Measurements from ENCODE around the gene NID1.
A peak's percentile ranks its signal among the peaks of the same experiment; 100 is the strongest.
"Not testable (repeated sequence)": the region's sequence is repeated elsewhere in the genome, so short reads cannot be mapped to it uniquely, and the experiment has no call there.

The NID1 gene

GRCh38 chr1:235996048-235996785, 68.7 kb downstream of the NID1 start:
- DNase-seq, result peak; percentile 10

- DNase-seq, result no peak
Observed at GRCh38 chr1:235995511-235995910, 69.4 kb downstream of the NID1 start.

- no peak for DNase-seq
Observed at GRCh38 chr1:235993652-235994051, 71.2 kb downstream of the NID1 start.

GRCh38 chr1:235992868-235993267, 72.0 kb downstream of the NID1 start:
- DNase-seq, result no peak

- DNase-seq, result no peak
Observed at GRCh38 chr1:235992346-235992745, 72.5 kb downstream of the NID1 start.

- no peak for DNase-seq
Observed at GRCh38 chr1:235990330-235990795, 74.5 kb downstream of the NID1 start.

GRCh38 chr1:235989105-235989504, 75.8 kb downstream of the NID1 start:
- no peak for DNase-seq

- DNase-seq, result no peak
Observed at GRCh38 chr1:235986869-235987268, 78.0 kb downstream of the NID1 start.

- no peak for DNase-seq
Observed at GRCh38 chr1:235984041-235984825, 80.7 kb downstream of the NID1 start.

GRCh38 chr1:235980976-235981375, 83.9 kb downstream of the NID1 start:
- no peak for DNase-seq

- DNase-seq, result no peak
Observed at GRCh38 chr1:235979716-235980333, 85.1 kb downstream of the NID1 start.

- no peak for DNase-seq
Observed at GRCh38 chr1:235979176-235979575, 85.7 kb downstream of the NID1 start.

- DNase-seq, result no peak
Observed at GRCh38 chr1:235976490-235976889, 88.4 kb downstream of the NID1 start.

GRCh38 chr1:235974616-235975015, 90.3 kb downstream of the NID1 start:
- no peak for DNase-seq

GRCh38 chr1:235972691-235973090, 92.2 kb downstream of the NID1 start:
- DNase-seq, result not testable (repeated sequence)

GRCh38 chr1:235972311-235972689, 92.6 kb downstream of the NID1 start:
- no peak for DNase-seq

GRCh38 chr1:235971571-235972310, 93.1 kb downstream of the NID1 start:
- DNase-seq, result peak; percentile 91

GRCh38 chr1:235971020-235971419, 93.9 kb downstream of the NID1 start:
- DNase-seq, result no peak

GRCh38 chr1:235968831-235969230, 96.1 kb downstream of the NID1 start:
- DNase-seq, result no peak

GRCh38 chr1:235966134-235966533, 98.8 kb downstream of the NID1 start:
- DNase-seq, result not testable (repeated sequence)

GRCh38 chr1:235960809-235961208, 104.1 kb downstream of the NID1 start:
- DNase-seq, result no peak

- DNase-seq, result no peak
Observed at GRCh38 chr1:235958021-235958420, 106.9 kb downstream of the NID1 start.

- DNase-seq, result no peak
Observed at GRCh38 chr1:235955777-235956176, 109.1 kb downstream of the NID1 start.
